Measurements from ENCODE around the gene GTF2H2. TPM values are rescaled to one million over a fixed set of nuclear protein-coding genes. Genes with fewer than 3 reads are reported as not detected.
"Not testable (repeated sequence)": the region's sequence is repeated elsewhere in the genome, so short reads cannot be mapped to it uniquely, and the experiment has no call there.

GTF2H2 gene
- 10 to 100 TPM; 35.0 to 61.9 TPM for total RNA-seq
- 10 to 100 TPM; 23.2 to 32.1 TPM for polyA plus RNA-seq (ENCODE audit: insufficient read length in 2 of 2)
- long read RNA-seq, donor 1, full-length matches to known transcripts = 7 of 7 reads
- long read RNA-seq, donor 1, partial matches to known transcripts = 0 of 7 reads
- long read RNA-seq, donor 1, other reads (novel, unspliced or antisense) = 0 of 7 reads
- long read RNA-seq, donor 2, partial matches to known transcripts = 0 of 2 reads
- long read RNA-seq, donor 2, other reads (novel, unspliced or antisense) = 0 of 2 reads
- long read RNA-seq, donor 3, full-length matches to known transcripts = 1 of 1 reads
- long read RNA-seq, donor 3, partial matches to known transcripts = 0 of 1 reads
- long read RNA-seq, donor 3, other reads (novel, unspliced or antisense) = 0 of 1 reads
- long read RNA-seq, donor 4, full-length matches to known transcripts = 7 of 7 reads
- long read RNA-seq, donor 4, partial matches to known transcripts = 0 of 7 reads
- long read RNA-seq, donor 4, other reads (novel, unspliced or antisense) = 0 of 7 reads

- not testable (repeated sequence) for H3K27me3 ChIP-seq (ENCODE audit: control insufficient read depth, insufficient read depth, low read length); H3K4me1 ChIP-seq (ENCODE audit: control insufficient read depth, insufficient read depth, low read length); H3K4me3 ChIP-seq (ENCODE audit: low read depth, low read length); DNase-seq (ENCODE audit: low read depth in 4 of 6, low spot score in 6 of 6); H3K9me3 ChIP-seq (ENCODE audit: control insufficient read depth, insufficient read depth, low read length); H3K36me3 ChIP-seq (ENCODE audit: control insufficient read depth, insufficient read depth, low read length); H3K27ac ChIP-seq (ENCODE audit: low read depth, low read length)
- no CpG with 5 or more reads among the region's 46 CpGs for WGBS (ENCODE audit: insufficient coverage)
Measured at GRCh38 chr5:71067262-71067928, at the start of gene GTF2H2. Gene GTF2H2, minus strand, starts transcription at chr5:71067676. Its CDS starts 4,913 bp downstream, at chr5:71062763.

DNA sequence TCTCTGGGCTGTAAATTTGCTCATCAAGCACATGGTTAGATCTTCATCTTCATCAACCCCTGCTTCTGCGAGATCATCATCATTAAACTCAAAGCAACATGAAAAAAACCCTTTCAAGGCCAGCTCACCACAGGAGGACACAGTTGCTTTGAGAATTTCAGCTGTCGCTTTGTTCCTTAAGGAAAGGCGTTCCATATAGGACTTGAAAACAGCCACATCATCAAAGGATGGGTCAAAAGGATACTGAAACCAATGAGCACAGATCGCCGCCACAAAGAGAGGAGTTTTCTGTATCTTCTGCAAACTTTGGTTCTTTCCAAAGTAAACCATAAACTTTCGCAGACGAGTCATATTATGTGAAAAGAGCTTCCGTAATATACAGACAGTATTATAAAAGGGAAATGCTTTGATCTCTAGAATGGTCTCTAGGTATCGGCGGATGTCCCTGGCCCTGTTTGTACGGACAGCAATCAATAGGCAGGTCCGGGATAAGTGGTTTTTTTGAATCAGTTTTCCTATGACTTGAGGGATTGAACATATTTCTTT is 42.3 kb upstream of the GTF2H2 start:
- H3K27ac ChIP-seq (ENCODE audit: low read depth, low read length); H3K4me1 ChIP-seq (ENCODE audit: control insufficient read depth, insufficient read depth, low read length); DNase-seq (ENCODE audit: low read depth in 4 of 6, low spot score in 6 of 6); H3K36me3 ChIP-seq (ENCODE audit: control insufficient read depth, insufficient read depth, low read length); H3K27me3 ChIP-seq (ENCODE audit: control insufficient read depth, insufficient read depth, low read length); H3K4me3 ChIP-seq (ENCODE audit: low read depth, low read length); H3K9me3 ChIP-seq (ENCODE audit: control insufficient read depth, insufficient read depth, low read length): not testable (repeated sequence)
- WGBS (ENCODE audit: insufficient coverage) = no CpG with 5 or more reads among the region's 12 CpGs

GRCh38 chr5:71099996-71100395 is 32.5 kb upstream of the GTF2H2 start:
- not testable (repeated sequence) for H3K27ac ChIP-seq (ENCODE audit: low read depth, low read length); H3K27me3 ChIP-seq (ENCODE audit: control insufficient read depth, insufficient read depth, low read length); H3K4me3 ChIP-seq (ENCODE audit: low read depth, low read length); DNase-seq (ENCODE audit: low read depth in 4 of 6, low spot score in 6 of 6); H3K9me3 ChIP-seq (ENCODE audit: control insufficient read depth, insufficient read depth, low read length); H3K4me1 ChIP-seq (ENCODE audit: control insufficient read depth, insufficient read depth, low read length); H3K36me3 ChIP-seq (ENCODE audit: control insufficient read depth, insufficient read depth, low read length)
- WGBS (ENCODE audit: insufficient coverage) = no CpG with 5 or more reads among the region's 7 CpGs

DNA sequence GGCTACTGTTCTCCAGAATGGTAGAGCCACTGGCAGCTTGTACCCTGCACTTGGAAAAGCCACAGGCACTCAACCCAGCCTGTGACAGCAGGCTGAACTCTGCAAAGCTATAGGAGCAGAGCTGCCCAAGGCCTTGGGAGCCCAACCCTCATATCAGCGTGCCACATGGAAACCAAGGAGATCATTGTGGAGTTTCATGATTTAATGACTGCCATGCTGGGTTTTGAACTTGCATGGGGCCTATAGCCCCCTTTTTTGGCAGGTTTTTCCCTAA is 30.4 kb upstream of the GTF2H2 start:
- not testable (repeated sequence) for H3K36me3 ChIP-seq (ENCODE audit: control insufficient read depth, insufficient read depth, low read length); H3K9me3 ChIP-seq (ENCODE audit: control insufficient read depth, insufficient read depth, low read length); H3K27ac ChIP-seq (ENCODE audit: low read depth, low read length); H3K4me3 ChIP-seq (ENCODE audit: low read depth, low read length); H3K27me3 ChIP-seq (ENCODE audit: control insufficient read depth, insufficient read depth, low read length); H3K4me1 ChIP-seq (ENCODE audit: control insufficient read depth, insufficient read depth, low read length); DNase-seq (ENCODE audit: low read depth in 4 of 6, low spot score in 6 of 6)
- no CpG with 5 or more reads among the region's 1 CpG for WGBS (ENCODE audit: insufficient coverage)

DNA sequence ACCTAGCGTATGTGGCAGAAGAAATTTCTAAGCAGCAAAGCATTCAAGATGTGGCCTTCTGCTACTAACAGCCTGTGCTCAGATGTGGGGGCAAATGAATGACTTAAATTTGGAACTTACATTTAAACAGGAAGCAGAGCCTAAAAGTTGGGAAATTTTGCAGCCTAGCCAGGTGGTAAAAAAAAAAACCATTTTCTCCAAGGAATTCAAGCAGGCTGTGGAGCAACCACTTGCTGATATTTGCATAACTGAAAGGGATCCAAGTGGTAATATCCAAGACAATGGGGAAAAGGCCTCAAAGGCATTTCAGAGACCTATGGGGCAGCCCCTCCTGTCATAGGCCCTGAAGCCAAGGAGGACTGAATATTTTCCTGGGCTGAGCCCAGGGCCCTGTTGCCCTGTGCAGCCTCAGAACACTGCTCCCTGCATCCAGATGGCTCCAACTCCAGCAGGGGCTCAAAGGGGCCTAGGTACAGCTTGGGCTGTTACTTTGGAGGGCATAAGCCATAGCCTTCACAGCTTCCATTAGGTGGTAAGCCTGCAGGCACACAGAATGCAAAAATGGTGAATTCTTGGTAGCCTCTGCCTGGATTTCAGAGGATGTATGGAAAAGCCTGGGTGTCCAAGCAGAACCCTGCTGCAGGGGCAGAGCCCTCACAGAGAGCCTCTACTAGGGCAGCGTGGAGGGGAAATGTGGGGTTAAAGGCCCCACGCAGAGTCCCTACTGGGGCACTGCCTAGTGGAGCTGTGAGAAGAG is 29.9 kb upstream of the GTF2H2 start:
- DNase-seq (ENCODE audit: low read depth in 4 of 6, low spot score in 6 of 6); H3K27ac ChIP-seq (ENCODE audit: low read depth, low read length); H3K27me3 ChIP-seq (ENCODE audit: control insufficient read depth, insufficient read depth, low read length); H3K4me1 ChIP-seq (ENCODE audit: control insufficient read depth, insufficient read depth, low read length); H3K9me3 ChIP-seq (ENCODE audit: control insufficient read depth, insufficient read depth, low read length); H3K36me3 ChIP-seq (ENCODE audit: control insufficient read depth, insufficient read depth, low read length); H3K4me3 ChIP-seq (ENCODE audit: low read depth, low read length): not testable (repeated sequence)
- WGBS (ENCODE audit: insufficient coverage) = no CpG with 5 or more reads among the region's 3 CpGs

- DNase-seq (ENCODE audit: low read depth in 4 of 6, low spot score in 6 of 6) = not testable (repeated sequence)
Measured at GRCh38 chr5:71089773-71090172, 22.3 kb upstream of the GTF2H2 start.

DNA sequence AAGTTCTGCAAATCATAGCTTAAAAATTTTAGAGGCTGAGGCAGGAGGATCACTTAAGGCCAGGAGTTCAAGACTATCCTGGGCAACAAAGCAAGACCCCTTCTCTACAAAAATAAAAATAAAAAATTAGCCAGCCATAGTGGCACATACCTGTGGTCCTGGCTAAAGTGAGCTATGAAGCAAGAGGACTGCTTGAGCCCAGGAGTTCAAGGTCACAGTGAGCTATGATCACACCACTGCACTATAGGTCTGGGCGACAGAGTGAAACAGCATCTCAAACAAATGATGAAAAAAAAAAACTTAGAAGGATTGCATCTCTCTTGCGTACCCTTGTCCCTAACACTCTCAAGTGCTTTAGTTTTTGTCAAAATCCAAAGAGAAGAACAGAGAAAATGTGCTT is 21.3 kb upstream of the GTF2H2 start:
- H3K27me3 ChIP-seq (ENCODE audit: control insufficient read depth, insufficient read depth, low read length); H3K4me1 ChIP-seq (ENCODE audit: control insufficient read depth, insufficient read depth, low read length); H3K9me3 ChIP-seq (ENCODE audit: control insufficient read depth, insufficient read depth, low read length); H3K4me3 ChIP-seq (ENCODE audit: low read depth, low read length); H3K36me3 ChIP-seq (ENCODE audit: control insufficient read depth, insufficient read depth, low read length); DNase-seq (ENCODE audit: low read depth in 4 of 6, low spot score in 6 of 6); H3K27ac ChIP-seq (ENCODE audit: low read depth, low read length): not testable (repeated sequence)
- WGBS (ENCODE audit: insufficient coverage) = no CpG with 5 or more reads among the region's 2 CpGs

More at GRCh38 chr5:71089773-71090172, 22.3 kb upstream of the GTF2H2 start:
- not testable (repeated sequence) for H3K4me1 ChIP-seq (ENCODE audit: control insufficient read depth, insufficient read depth, low read length); H3K36me3 ChIP-seq (ENCODE audit: control insufficient read depth, insufficient read depth, low read length); H3K27ac ChIP-seq (ENCODE audit: low read depth, low read length); H3K9me3 ChIP-seq (ENCODE audit: control insufficient read depth, insufficient read depth, low read length); H3K27me3 ChIP-seq (ENCODE audit: control insufficient read depth, insufficient read depth, low read length); H3K4me3 ChIP-seq (ENCODE audit: low read depth, low read length)
- no CpG with 5 or more reads among the region's 2 CpGs for WGBS (ENCODE audit: insufficient coverage)

DNA sequence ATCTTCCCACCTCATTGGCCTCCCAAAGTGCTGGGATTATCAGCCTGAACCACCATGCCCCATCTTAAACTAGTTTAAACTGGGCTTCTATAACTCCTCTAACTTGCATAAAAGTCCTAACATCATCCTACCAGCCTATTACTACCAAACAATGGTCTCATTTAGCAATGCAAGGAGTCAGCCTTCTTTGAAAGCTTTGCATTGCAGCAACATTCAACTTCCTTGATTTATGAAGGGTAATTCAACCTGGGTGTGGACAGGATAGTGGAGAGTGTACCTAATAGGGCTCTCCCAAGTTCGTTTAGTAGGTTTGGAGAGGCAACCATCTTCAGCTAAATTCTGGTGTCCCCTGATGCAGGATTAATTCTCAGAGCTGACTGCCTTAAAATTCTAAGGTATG is 18.7 kb upstream of the GTF2H2 start:
- H3K9me3 ChIP-seq (ENCODE audit: control insufficient read depth, insufficient read depth, low read length); H3K4me1 ChIP-seq (ENCODE audit: control insufficient read depth, insufficient read depth, low read length); DNase-seq (ENCODE audit: low read depth in 4 of 6, low spot score in 6 of 6); H3K27me3 ChIP-seq (ENCODE audit: control insufficient read depth, insufficient read depth, low read length); H3K27ac ChIP-seq (ENCODE audit: low read depth, low read length); H3K4me3 ChIP-seq (ENCODE audit: low read depth, low read length); H3K36me3 ChIP-seq (ENCODE audit: control insufficient read depth, insufficient read depth, low read length): not testable (repeated sequence)
- WGBS (ENCODE audit: insufficient coverage) = no CpG with 5 or more reads among the region's 1 CpG

GRCh38 chr5:71084280-71085063 is 17.0 kb upstream of the GTF2H2 start:
- DNase-seq (ENCODE audit: low read depth in 4 of 6, low spot score in 6 of 6); H3K36me3 ChIP-seq (ENCODE audit: control insufficient read depth, insufficient read depth, low read length): not testable (repeated sequence)
- whole genome bisulfite sequencing (ENCODE audit: insufficient coverage) = no CpG with 5 or more reads among the region's 3 CpGs

More at GRCh38 chr5:71084280-71085063, 17.0 kb upstream of the GTF2H2 start:
- H3K9me3 ChIP-seq (ENCODE audit: control insufficient read depth, insufficient read depth, low read length); H3K27ac ChIP-seq (ENCODE audit: low read depth, low read length); H3K4me1 ChIP-seq (ENCODE audit: control insufficient read depth, insufficient read depth, low read length); H3K27me3 ChIP-seq (ENCODE audit: control insufficient read depth, insufficient read depth, low read length); H3K4me3 ChIP-seq (ENCODE audit: low read depth, low read length): not testable (repeated sequence)

Data from spinal cord (tissue), 10 donors.